H1 (cell line): Measurements from ENCODE around the gene RAD50. TPM values are rescaled to one million over a fixed set of nuclear protein-coding genes. Genes with fewer than 3 reads are reported as not detected.

Experiments used
- CTCF ChIA-PET: fragments of 300-600 bp; sonication (Branson Sonifier 250); formaldehyde crosslinking; loops from one replicate; lab custom pipeline; 2021; ENCODE audit not compliant: partially characterized antibody; lab: Charles Lee
- POLR2A ChIA-PET: fragments of 300-600 bp; sonication (Branson Sonifier 250); formaldehyde crosslinking; loops from one replicate; lab custom pipeline; 2021; ENCODE audit warnings: inconsistent platforms; ENCODE audit not compliant: partially characterized antibody; lab: Charles Lee
- DNase-seq, 2 experiments: peaks; one replicate each; pipeline versions ENCODE4 v3.0.0 to v3.0.0-alpha.2; 2010 to 2022; ENCODE audit warnings: low spot score in 2 of 2, low read depth in 1 of 2, mixed read lengths in 1 of 2
- FAIRE-seq: peaks from 2 replicates; lab custom pipeline; 2011; peaks lifted over from hg19 to GRCh38; lab: Jason Lieb, UNC
- H2AFZ ChIP-seq: 2 replicates; pipeline ENCODE4 v1.8.1; 2012; ENCODE audit warnings: low read length, inconsistent platforms
- H2AK5ac ChIP-seq: 2 replicates; pipeline ENCODE4 v1.6.1; 2013; ENCODE audit warnings: low read depth, low read length
- H2BK120ac ChIP-seq: replicated peaks from 2 replicates; pipeline ENCODE3; 2013; ENCODE audit warnings: low read depth, low read length, inconsistent platforms
- H2BK12ac ChIP-seq: 2 replicates; pipeline ENCODE4 v1.6.1; 2013; ENCODE audit warnings: low read depth, low read length
- H2BK15ac ChIP-seq: 2 replicates; pipeline ENCODE4 v1.6.1; 2013; ENCODE audit warnings: low read length
- H2BK20ac ChIP-seq: 2 replicates; pipeline ENCODE4 v1.6.1; 2013; ENCODE audit warnings: low read length
- H2BK5ac ChIP-seq: 2 replicates; pipeline ENCODE4 v1.6.1; 2013; ENCODE audit warnings: low read depth, low read length
- H3K14ac ChIP-seq: 2 replicates; pipeline ENCODE4 v1.6.1; 2013; ENCODE audit warnings: inconsistent platforms; ENCODE audit not compliant: insufficient read length
- H3K18ac ChIP-seq: 2 replicates; pipeline ENCODE4 v1.6.1; 2013; ENCODE audit warnings: low read length; ENCODE audit errors: extremely low read depth
- H3K23ac ChIP-seq: 2 replicates; pipeline ENCODE4 v1.6.1; 2013; ENCODE audit warnings: inconsistent platforms; ENCODE audit not compliant: insufficient read length
- H3K23me2 ChIP-seq: 2 replicates; pipeline ENCODE4 v1.6.1; 2013; ENCODE audit warnings: low read depth, low read length
- H3K27ac ChIP-seq: 2 replicates; pipeline ENCODE4 v1.6.1; 2011; ENCODE audit warnings: low read depth, low read length, inconsistent platforms
- H3K27me3 ChIP-seq, 4 experiments: replicated peaks in 1 of 4; 1 replicate in 1 of 4; 2 replicates in 3 of 4; pipeline versions ENCODE4 v1.6.1 to v1.8.1; 2011 to 2013; ENCODE audit warnings: low read length in 3 of 4, mild to moderate bottlenecking in 3 of 4, inconsistent platforms in 2 of 4, mixed read lengths in 2 of 4, moderate library complexity in 1 of 4; ENCODE audit not compliant: control insufficient read depth in 3 of 4, insufficient read depth in 3 of 4; ENCODE audit errors: extremely low read depth in 1 of 4
- H3K36me3 ChIP-seq, 4 experiments: 2 replicates each; pipeline versions ENCODE4 v1.6.1 to v1.8.1; 2011 to 2013; ENCODE audit warnings: mild to moderate bottlenecking in 4 of 4, low read length in 3 of 4, moderate library complexity in 2 of 4, control low read depth in 1 of 4, inconsistent platforms in 1 of 4; ENCODE audit not compliant: insufficient read depth in 4 of 4, control insufficient read depth in 2 of 4
- H3K4ac ChIP-seq: replicated peaks from 2 replicates; pipeline ENCODE3; 2013; ENCODE audit warnings: low read length, low read depth, mixed read lengths, inconsistent platforms; ENCODE audit not compliant: insufficient read length
- H3K4me1 ChIP-seq, 4 experiments: replicated peaks in 1 of 4; 1 replicate in 1 of 4; 2 replicates in 3 of 4; pipeline versions ENCODE4 v1.6.1 to v1.8.1; 2011 to 2013; ENCODE audit warnings: low read length in 3 of 4, inconsistent platforms in 2 of 4, mixed read lengths in 1 of 4; ENCODE audit not compliant: insufficient read depth in 4 of 4, control insufficient read depth in 3 of 4
- H3K4me2 ChIP-seq, 2 experiments: 2 replicates each; pipeline versions ENCODE4 v1.6.1 to v1.8.1; 2011 to 2013; ENCODE audit warnings: low read depth in 2 of 2, low read length in 2 of 2, control low read depth in 1 of 2, inconsistent platforms in 1 of 2, mild to moderate bottlenecking in 1 of 2; ENCODE audit not compliant: insufficient read depth in 1 of 2
- H3K4me3 ChIP-seq, 4 experiments: fragments of 200-600, 300-600 bp in 1 of 4; sonication (generic), shearing (Covaris generic), sonication (Bioruptor Twin) in 1 of 4; 2 replicates each; pipeline versions ENCODE4 v1.5.1 to v1.8.1; 2011 to 2016; ENCODE audit warnings: low read length in 4 of 4, low read depth in 3 of 4, control low read depth in 2 of 4, inconsistent platforms in 2 of 4, mild to moderate bottlenecking in 2 of 4, mixed read lengths in 1 of 4, moderate library complexity in 1 of 4; ENCODE audit not compliant: insufficient read depth in 2 of 4; ENCODE audit errors: extremely low read depth in 1 of 4
- H3K56ac ChIP-seq: replicated peaks from 2 replicates; pipeline ENCODE3; 2013; ENCODE audit warnings: low read depth, mild to moderate bottlenecking, mixed read lengths, low read length, inconsistent platforms; ENCODE audit not compliant: insufficient read length
- H3K79me1 ChIP-seq: 2 replicates; pipeline ENCODE4 v1.6.1; 2013; ENCODE audit warnings: low read depth, low read length, control low read depth
- H3K79me2 ChIP-seq, 2 experiments: 2 replicates each; pipeline versions ENCODE4 v1.6.1 to v1.8.1; 2012 to 2013; ENCODE audit warnings: low read length in 2 of 2, mild to moderate bottlenecking in 2 of 2, inconsistent platforms in 1 of 2; ENCODE audit not compliant: insufficient read depth in 2 of 2, control insufficient read depth in 1 of 2
- H3K9ac ChIP-seq, 4 experiments: replicated peaks in 1 of 4; 1 replicate in 1 of 4; 2 replicates in 3 of 4; pipeline versions ENCODE4 v1.6.1 to v1.8.1; 2011 to 2013; ENCODE audit warnings: low read depth in 3 of 4, low read length in 3 of 4, control low read depth in 2 of 4, mild to moderate bottlenecking in 2 of 4, moderate library complexity in 2 of 4, inconsistent platforms in 1 of 4; ENCODE audit errors: extremely low read depth in 1 of 4
- H3K9me3 ChIP-seq, 2 experiments: 2 replicates each; pipeline versions ENCODE4 v1.6.1 to v1.8.1; 2012 to 2013; ENCODE audit warnings: mild to moderate bottlenecking in 2 of 2, moderate library complexity in 2 of 2, control low read depth in 1 of 2, inconsistent platforms in 1 of 2, low read depth in 1 of 2, low read length in 1 of 2, mixed read lengths in 1 of 2; ENCODE audit not compliant: insufficient read depth in 2 of 2
- H4K20me1 ChIP-seq, 2 experiments: replicated peaks in 1 of 2; 2 replicates each; pipeline versions ENCODE3 to v1.8.1; 2011 to 2013; ENCODE audit warnings: inconsistent platforms in 2 of 2, low read length in 2 of 2, mild to moderate bottlenecking in 1 of 2; ENCODE audit not compliant: insufficient read depth in 2 of 2, control insufficient read depth in 1 of 2
- H4K5ac ChIP-seq: 2 replicates; pipeline ENCODE4 v1.6.1; 2013; ENCODE audit warnings: low read length, low read depth, mixed read lengths, inconsistent platforms; ENCODE audit not compliant: insufficient read length
- H4K8ac ChIP-seq: 2 replicates; pipeline ENCODE4 v1.8.0; 2013; ENCODE audit warnings: mild to moderate bottlenecking, moderate library complexity, low read length, inconsistent platforms; ENCODE audit not compliant: insufficient read depth; ENCODE audit errors: extremely low read depth
- H4K91ac ChIP-seq: replicated peaks from 2 replicates; pipeline ENCODE3; 2013; ENCODE audit warnings: low read length, mixed read lengths, inconsistent platforms; ENCODE audit not compliant: insufficient read length
- ATF3 ChIP-seq: IDR thresholded peaks from 2 replicates; pipeline ENCODE4 v1.6.1; 2011; ENCODE audit warnings: low read depth, mild to moderate bottlenecking, low read length; ENCODE audit not compliant: insufficient read depth
- BACH1 ChIP-seq: IDR thresholded peaks from 2 replicates; pipeline ENCODE4 v1.6.1; 2012; ENCODE audit warnings: low read length, improper control_type of control experiment
- BCL11A ChIP-seq, 2 experiments: IDR thresholded peaks; one replicate each; pipeline ENCODE4 v1.6.1; 2011; ENCODE audit warnings: low read depth in 2 of 2, low read length in 2 of 2, mild to moderate bottlenecking in 2 of 2
- BRCA1 ChIP-seq: IDR thresholded peaks from 2 replicates; pipeline ENCODE4 v1.6.1; 2012; ENCODE audit warnings: low read depth, low read length, improper control_type of control experiment
- GTF2F1 ChIP-seq: IDR thresholded peaks from 2 replicates; pipeline ENCODE4 v1.6.1; 2012; ENCODE audit warnings: low read depth, low read length, improper control_type of control experiment, borderline replicate concordance
- HDAC2 ChIP-seq, 2 experiments: fragments of 300-600 bp in 1 of 2; sonication (generic) in 1 of 2; IDR thresholded peaks; 2 replicates each; pipeline ENCODE4 v1.6.1; 2011 to 2012; ENCODE audit warnings: low read depth in 2 of 2, low read length in 2 of 2, mild to moderate bottlenecking in 2 of 2, moderate library complexity in 2 of 2, borderline replicate concordance in 1 of 2, inconsistent platforms in 1 of 2
- JUN ChIP-seq: IDR thresholded peaks from 2 replicates; pipeline ENCODE4 v1.6.1; 2011; ENCODE audit warnings: low read depth, mild to moderate bottlenecking, improper control_type of control experiment, low read length
- POU5F1 ChIP-seq: IDR thresholded peaks from 2 replicates; pipeline ENCODE4 v1.6.1; 2011; ENCODE audit warnings: low read depth, mild to moderate bottlenecking, low read length, moderate library complexity
- RFX5 ChIP-seq: IDR thresholded peaks from 2 replicates; pipeline ENCODE4 v1.6.1; 2011; ENCODE audit warnings: low read depth, low read length, improper control_type of control experiment, borderline replicate concordance
- USF2 ChIP-seq: IDR thresholded peaks from 2 replicates; pipeline ENCODE4 v1.6.1; 2011; ENCODE audit warnings: low read length, improper control_type of control experiment
- WGBS, 2 experiments: shearing (Covaris generic) in 1 of 2; methylation state at CpG; one replicate each; pipeline versions ENCODE4 v1.1.6 to v1.1.7; 2013 to 2015; ENCODE audit warnings: low lambda C conversion rate in 2 of 2, mixed read lengths in 2 of 2, inconsistent platforms in 1 of 2, low coverage in 1 of 2, missing lambda C conversion rate in 1 of 2; ENCODE audit not compliant: insufficient replicate concordance in 2 of 2, insufficient coverage in 1 of 2, insufficient read length in 1 of 2; ENCODE audit errors: extremely low coverage in 1 of 2, missing lambda C conversion rate in 1 of 2; 5-methylcytosine and 5-hydroxymethylcytosine counted together
- polyA plus RNA-seq, 7 experiments: library from polyadenylated mRNA; depleted of rRNA in 3 of 7; stranded (reverse) in 5 of 7; unstranded in 2 of 7; fragments of >200 nt in 5 of 7; fragments of 200-250 nt in 2 of 7; gene quantifications; 1 replicate in 5 of 7; 2 replicates in 1 of 7; 4 replicates in 1 of 7; pipeline versions ENCODE4 v1.2.1 to v1.2.3, GENCODE V29; 2011 to 2013; ENCODE audit warnings: missing spikeins in 2 of 7, mixed read lengths in 2 of 7
- total RNA-seq: library from RNA; stranded (reverse); fragmentation: NEBNext Ultra II Directional; extraction: Animal tissue kit (Norgen Biotek cat#: 25700); gene quantifications from 2 replicates; pipeline ENCODE4 v1.2.1, GENCODE V29; 2021

RAD50 gene
- total and polyA plus RNA-seq, 2 of the 8 experiments (the other 6 are each of a cell fraction or from before 2014, with no cell fraction given): 10.1 to 39.4 TPM

- H3K56ac ChIP-seq: no peak overlapping the region
- H3K79me2 ChIP-seq: no peaks in the 10 kb centered on the region
- H3K9ac ChIP-seq: no peak overlapping the region
- no peak overlapping the region for H2BK5ac ChIP-seq
- H3K23ac ChIP-seq: no peak overlapping the region
- no peak overlapping the region for H2BK20ac ChIP-seq
- H3K18ac ChIP-seq: no peak overlapping the region
- no peak overlapping the region for H4K91ac ChIP-seq
- H2BK120ac ChIP-seq: no peak overlapping the region
- H2BK12ac ChIP-seq: no peak overlapping the region
- 91% methylated on average over 15 of the region's 15 CpGs; no CpG with 5 or more reads in 1 of the 2 experiments for WGBS, 2 experiments
- DNase-seq (no peak), FAIRE-seq (no peak)
- no peak overlapping the region for H3K14ac ChIP-seq
- no peaks in the 10 kb centered on the region for H3K4me1 ChIP-seq
- no peaks in the 10 kb centered on the region for H4K20me1 ChIP-seq
- H3K27me3 ChIP-seq: no peaks in the 10 kb centered on the region
- H3K4me3 ChIP-seq: no peak overlapping the region
- H3K36me3 ChIP-seq: no peaks in the 10 kb centered on the region
- no peak overlapping the region for H2AFZ ChIP-seq
- TF ChIP-seq GTF2F1 (no peak), BCL11A (IDR thresholded peaks at IDR 0.05; ENCODE audit: low read depth in 2 of 2, low read length in 2 of 2) (no peak), ATF3 (no peak), BACH1 (no peak), BRCA1 (no peak), HDAC2 (IDR thresholded peaks at IDR 0.05; ENCODE audit: borderline replicate concordance in 1 of 2, low read depth in 2 of 2, low read length in 2 of 2) (no peak), JUN (no peak), USF2 (no peak), POU5F1 (no peak), RFX5 (no peak)
- ChIA-PET CTCF (interaction anchor here (0.9 to 5.6 kb wide), 17 partner anchors 8 to 180 kb away, joined by 3 to 23 read pairs (median 4); no protein-coding TSS in a partner anchor), POLR2A (interaction anchor here (1.0 kb wide), 1 partner anchor 14 kb away, joined by 3 read pairs; no protein-coding TSS in a partner anchor)
- no peak overlapping the region for H3K4me2 ChIP-seq
- no peak overlapping the region for H3K27ac ChIP-seq
- no peak overlapping the region for H3K4ac ChIP-seq
- H3K23me2 ChIP-seq: no peaks in the 10 kb centered on the region; the same call in 1 of the 2 replicates
- H4K8ac ChIP-seq: no peak overlapping the region
- H2AK5ac ChIP-seq: no peak overlapping the region
- no peaks in the 10 kb centered on the region for H3K9me3 ChIP-seq
- H2BK15ac ChIP-seq: no peak overlapping the region
- H4K5ac ChIP-seq: no peak overlapping the region
- H3K79me1 ChIP-seq: no peaks in the 10 kb centered on the region
Measured at GRCh38 chr5:132677682-132678400, 121.1 kb downstream of the RAD50 start.
